Brain pericyte (primary cell): Measurements from ENCODE around the gene TBXA2R.
"Not testable (repeated sequence)": the region's sequence is repeated elsewhere in the genome, so short reads cannot be mapped to it uniquely, and the experiment has no call there.

Source experiments
- DNase-seq: peaks from one replicate; pipeline ENCODE4 v3.0.0-alpha.2; 2012; ENCODE audit warnings: low read depth, low spot score

The TBXA2R gene

GRCh38 chr19:3605770-3606169, 905 bp downstream of the TBXA2R start:
- DNase-seq: no peak

- DNase-seq: no peak
Measured at GRCh38 chr19:3605361-3605760, 1.3 kb downstream of the TBXA2R start.

- DNase-seq: no peak
Measured at GRCh38 chr19:3604987-3605343, 1.7 kb downstream of the TBXA2R start.

- DNase-seq: no peak
Measured at GRCh38 chr19:3604227-3604986, 2.3 kb downstream of the TBXA2R start.

DNA sequence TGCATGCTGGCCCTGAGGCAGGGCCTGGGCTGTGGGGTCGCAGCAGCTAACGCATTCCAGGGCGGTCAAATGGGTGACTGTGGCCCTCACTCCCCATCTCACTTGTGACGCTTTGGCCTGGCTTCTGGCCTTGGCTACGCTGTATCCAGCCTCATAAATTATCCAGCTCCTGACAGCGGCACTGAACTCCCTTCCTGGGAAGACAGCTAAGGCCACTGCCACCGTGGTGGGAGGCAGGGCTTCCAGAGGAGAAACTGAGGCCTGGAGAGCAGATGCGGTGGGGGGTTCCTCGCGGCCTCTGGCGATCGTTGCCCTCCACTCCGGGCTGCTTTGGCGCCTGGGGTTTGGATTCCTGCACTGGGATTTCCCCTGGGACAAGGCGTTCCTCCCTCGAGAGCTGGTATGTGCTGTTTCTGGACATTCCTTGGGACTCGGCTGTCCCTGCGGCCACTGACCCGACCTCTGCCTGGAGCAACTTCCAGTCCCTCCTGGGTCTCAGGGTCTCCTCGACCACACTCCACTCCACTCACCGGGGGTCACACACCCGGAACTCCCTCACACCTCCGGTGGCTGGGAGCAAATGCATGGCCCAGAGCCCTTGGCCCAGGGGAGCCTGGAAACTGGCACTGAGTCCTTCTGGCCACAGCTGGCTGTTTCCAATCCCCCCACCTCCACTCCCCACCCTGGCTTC, 3.4 kb downstream of the TBXA2R start:
- DNase-seq: no peak

DNA sequence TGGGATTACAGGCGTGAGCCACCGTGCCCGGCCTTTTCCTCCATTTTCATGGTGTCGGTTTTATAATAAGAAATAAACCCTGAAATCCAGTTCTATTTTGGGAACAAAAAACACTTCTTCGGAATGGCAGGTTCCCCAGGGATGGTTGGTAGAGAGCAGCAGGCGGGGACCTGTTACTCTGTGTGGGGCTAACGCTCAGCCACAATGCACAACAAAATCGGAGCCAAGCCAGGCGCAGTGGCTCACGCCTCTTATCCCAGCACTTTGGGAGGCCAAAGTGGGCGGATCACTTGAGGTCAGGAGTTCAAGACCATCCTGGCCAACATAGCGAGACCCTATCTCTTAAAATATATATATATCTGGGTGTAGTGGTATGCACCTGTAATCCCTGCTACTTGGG, 5.7 kb downstream of the TBXA2R start:
- no peak for DNase-seq

GRCh38 chr19:3599776-3600187, 6.9 kb downstream of the TBXA2R start:
- no peak for DNase-seq

DNA sequence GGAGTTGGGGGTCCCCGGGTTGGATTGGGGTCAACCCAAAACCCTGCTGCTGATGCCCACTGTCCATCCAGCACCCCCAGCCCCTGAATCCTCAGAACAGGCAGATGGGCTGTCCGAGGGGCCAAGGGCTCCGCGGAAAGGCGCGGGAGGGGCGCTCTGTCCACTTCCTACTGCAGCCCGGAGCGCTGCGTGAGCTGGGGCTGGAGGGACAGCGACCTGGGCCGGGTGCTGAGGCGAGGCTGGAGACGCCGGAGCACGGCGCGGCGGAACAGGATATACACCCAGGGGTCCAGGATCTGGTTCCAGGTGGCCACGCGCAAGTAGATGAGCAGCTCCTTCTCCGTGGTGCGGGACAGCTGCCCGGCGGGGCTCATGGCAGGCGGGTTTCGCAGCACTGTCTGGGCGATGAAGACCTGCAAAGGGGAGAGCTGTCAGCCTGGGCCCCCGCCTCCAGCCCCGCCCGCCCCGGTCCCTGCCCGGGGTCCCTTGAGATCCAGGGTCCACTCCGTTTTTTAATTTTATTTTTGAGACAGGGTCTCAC, 11.1 kb downstream of the TBXA2R start:
- DNase-seq: no peak

DNA sequence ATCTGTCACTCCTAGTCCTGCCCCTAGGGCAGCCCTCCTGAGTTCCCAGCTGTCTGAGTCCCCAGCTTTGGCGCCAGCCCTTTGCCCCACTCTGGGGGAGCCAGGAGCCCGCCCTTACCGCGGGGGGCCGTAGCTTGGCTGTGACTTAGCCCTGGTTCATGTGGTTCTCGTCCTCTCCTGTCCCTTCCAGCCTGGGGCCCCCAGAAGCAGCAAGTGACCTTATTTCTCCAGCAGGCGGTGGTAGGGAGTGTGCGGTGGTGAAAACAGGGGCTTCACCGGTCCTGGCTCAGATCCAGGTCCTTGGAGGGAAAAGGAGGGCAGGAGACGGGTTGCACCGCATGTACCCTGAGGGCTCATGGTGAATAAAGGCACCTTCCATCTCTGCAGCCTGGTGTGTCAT, 13.5 kb downstream of the TBXA2R start:
- DNase-seq: no peak

GRCh38 chr19:3591876-3592613, 14.6 kb downstream of the TBXA2R start:
- no peak for DNase-seq

DNA sequence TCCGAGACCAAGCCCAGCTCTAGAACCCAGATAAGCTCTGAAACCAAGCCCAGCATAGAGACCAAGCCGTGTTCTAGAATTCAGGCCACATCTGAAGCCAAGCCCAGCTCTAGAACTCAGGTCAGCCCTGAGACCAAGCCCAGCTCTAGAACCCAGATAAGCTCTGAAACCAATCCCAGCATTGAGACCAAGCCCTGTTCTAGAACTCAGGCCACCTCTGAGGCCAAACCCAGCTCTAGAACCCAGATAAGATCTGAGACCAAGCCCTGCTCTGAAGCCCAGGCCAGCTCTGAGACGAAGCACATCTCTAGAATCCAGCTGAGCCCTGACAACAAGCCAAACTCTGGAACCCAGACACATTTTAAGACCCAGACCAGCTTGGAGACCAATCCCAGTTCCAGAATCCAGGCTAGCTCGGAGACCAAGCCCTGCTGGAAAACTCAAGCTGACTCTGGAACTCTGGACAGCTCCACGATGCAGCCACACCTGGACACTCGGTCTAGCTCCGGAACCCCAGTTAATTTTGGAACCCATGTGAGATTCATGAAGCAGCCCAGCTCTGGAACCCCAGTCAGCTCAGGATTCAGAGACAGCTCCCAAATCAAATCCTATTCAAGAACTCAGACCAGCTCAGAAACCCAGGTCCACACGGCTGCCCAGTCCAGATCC, 15.6 kb downstream of the TBXA2R start:
- no peak for DNase-seq

GRCh38 chr19:3589949-3590348, 16.7 kb downstream of the TBXA2R start:
- no peak for DNase-seq

GRCh38 chr19:3589439-3589838, 17.2 kb downstream of the TBXA2R start:
- DNase-seq: no peak

DNA sequence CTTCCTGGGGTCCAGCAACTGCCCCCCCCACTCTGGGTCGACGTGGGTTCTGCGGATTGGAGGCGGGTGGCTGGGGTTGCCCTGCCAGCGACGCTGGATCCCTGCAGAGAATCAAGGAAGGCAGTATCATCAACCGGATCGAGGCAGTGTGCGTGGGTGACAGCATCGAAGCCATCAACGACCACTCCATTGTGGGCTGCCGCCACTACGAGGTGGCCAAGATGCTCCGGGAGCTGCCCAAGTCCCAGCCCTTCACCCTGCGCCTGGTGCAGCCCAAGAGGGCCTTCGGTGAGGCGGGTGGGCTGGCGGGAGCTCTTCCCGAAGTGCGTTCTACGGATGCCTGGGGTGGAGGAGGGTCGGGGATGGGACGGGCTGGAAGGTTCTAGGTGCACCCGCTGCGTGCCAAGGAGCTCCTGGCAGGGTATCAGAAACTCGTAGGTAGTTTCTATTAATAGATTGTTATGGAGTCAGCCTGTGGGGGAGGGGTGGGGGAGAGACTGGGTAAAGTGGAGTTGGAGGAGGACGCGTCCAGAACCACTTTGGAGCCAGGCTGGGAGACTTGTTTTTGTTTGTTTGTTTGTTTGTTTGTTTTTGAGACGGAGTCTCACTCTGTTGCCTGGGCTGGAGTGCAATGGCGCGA, 19.8 kb downstream of the TBXA2R start:
- DNase-seq: no peak

- DNase-seq: no peak
Measured at GRCh38 chr19:3586127-3586626, 20.5 kb downstream of the TBXA2R start.

DNA sequence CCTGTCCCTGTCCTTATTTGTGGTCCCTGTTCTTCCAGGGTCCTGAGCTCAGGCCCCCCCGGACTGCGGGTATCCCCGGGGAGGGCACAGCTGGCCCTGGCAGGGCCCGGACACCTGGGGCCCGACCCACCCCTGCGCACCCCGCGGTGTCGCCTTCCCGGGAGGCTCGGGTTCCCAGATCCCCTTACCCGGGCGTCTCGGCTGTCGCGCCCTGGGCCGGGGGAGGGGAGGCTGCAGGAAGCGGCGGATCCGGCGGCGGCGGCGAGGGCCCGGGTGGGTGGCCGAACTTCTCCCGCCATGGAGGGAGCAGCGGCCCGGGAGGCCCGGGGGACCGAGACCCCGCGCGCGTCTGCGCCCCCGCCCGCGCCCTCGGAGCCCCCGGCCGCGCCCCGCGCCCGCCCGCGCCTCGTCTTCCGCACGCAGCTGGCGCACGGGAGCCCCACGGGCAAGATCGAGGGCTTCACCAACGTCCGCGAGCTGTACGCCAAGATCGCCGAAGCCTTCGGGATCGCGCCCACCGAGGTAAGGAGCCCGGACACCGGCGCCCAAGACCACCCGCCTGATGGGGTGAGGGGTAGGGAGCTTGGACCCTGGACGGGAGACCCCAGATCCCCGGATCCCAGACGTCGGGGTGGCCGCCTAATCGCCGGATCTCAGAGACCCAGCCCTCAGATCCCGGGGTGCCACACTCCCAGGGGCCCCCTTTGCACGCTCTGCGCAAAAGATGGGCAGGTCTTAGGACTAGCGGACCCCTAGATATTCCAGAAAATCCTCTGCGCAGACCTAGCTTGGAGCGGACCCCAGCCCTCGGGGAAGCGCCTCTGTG, 21.2 kb downstream of the TBXA2R start, which contains the start of gene GIPC3:
Gene GIPC3 (plus strand): TSS at position 178 of the 826 bp plus-strand sequence. CDS start 120 bp downstream, at position 298.
- DNase-seq: no peak

- not testable (repeated sequence) for DNase-seq
Measured at GRCh38 chr19:3584036-3584802, 22.5 kb downstream of the TBXA2R start.

GRCh38 chr19:3581792-3582191, 24.9 kb downstream of the TBXA2R start:
- not testable (repeated sequence) for DNase-seq
